ENCODE measurements around the gene LRP5. TPM values are rescaled to one million over a fixed set of nuclear protein-coding genes. Genes with fewer than 3 reads are reported as not detected.

LRP5 gene
- total RNA-seq, 1 experiment from 2014 or later, result 129 TPM

DNA sequence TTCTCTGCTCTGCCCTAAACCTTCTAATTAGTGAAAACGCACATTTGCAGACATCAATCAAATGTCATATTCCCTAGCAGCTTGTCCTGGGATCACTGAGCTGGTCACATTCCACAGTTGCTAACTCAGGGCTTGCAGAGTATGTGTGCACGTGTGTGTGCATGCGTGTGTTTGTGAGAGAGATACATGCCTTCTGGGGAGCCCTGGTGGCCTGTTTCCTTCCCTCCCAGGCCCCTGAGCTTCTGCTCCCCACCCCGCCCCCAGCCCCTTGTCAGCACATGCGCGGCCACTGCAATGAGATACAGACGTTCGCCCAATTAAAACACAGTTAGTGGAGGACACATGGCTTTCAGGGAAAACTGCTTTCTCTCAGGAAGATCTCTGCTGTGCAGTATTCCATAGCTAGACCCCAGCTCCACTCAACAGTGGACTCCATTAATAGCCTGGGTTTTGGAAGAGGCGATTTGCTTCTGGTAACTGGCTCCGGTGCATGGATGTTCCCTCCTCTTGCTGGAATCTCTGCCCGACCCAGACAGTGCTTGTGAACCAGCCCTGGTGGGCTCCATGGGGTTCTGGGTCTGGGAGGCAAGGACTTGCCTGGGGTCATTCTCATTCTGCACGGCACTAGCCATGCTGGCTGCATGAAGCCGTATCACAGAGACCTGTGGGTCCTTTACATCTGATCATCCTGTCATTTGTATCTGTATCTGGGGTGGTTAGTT, 17.7 kb downstream of the LRP5 start:
- intact Hi-C loops (cut with micrococcal nuclease; ENCODE audit: unreplicated experiment), result no loop called here
- POLR2A ChIA-PET (ENCODE audit: unreplicated experiment), result no interaction called here

DNA sequence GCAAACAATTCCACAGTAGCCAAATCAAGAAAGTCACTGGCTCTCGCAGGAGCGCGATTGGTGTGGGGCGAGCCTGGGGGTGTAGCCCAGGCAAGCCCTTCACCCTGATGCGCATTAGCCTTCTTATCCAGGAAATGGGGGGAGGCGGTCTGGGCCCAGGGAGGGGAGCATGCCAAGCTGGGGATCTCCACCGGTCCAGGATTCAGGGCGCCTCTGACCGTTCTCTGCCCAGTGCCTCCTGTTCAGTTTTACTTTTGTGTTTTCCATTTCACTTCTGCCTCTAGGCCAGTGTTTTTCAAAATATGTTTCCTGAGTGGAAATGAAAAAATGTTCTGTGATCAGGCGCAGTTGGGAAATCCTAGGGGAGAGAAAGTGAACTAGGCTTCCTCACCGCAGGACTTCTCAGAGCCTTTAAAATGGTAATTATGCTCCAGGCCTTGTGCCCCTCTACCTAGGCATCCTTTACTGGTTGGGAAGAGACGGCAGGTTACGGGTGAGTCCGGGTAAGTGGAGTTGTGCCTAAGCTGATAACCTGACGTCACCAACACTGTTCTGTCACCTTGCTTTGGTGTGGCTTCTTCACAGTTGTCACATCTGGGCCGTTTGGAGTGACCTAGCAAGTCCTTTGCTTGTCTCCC, 18.4 kb downstream of the LRP5 start:
- intact Hi-C loops (cut with micrococcal nuclease; ENCODE audit: unreplicated experiment), result no loop called here
- peaks cover 73% of the 10 kb centered on the region for H3K79me2 ChIP-seq (ENCODE audit: low read depth)
- H4K20me1 ChIP-seq (ENCODE audit: insufficient read depth), result peaks cover 37% of the 10 kb centered on the region

More for the DNA sequence above, 17.7 kb downstream of the LRP5 start:
- no TSS peak for BruUV-seq (replicated peaks)
- Histone ChIP-seq H2AFZ (no peak overlapping the region), H3K79me2 (ENCODE audit: low read depth) (peaks cover 71% of the 10 kb centered on the region), H3K4me1 (replicated peaks; ENCODE audit: insufficient read depth) (peaks cover 12% of the 10 kb centered on the region), H4K20me1 (ENCODE audit: insufficient read depth) (peaks cover 43% of the 10 kb centered on the region), H3K27me3 (ENCODE audit: insufficient read depth, low read depth) (no peaks in the 10 kb centered on the region), H3K27ac (no peak overlapping the region), H3K4me2 (no peak overlapping the region), H3F3A (ENCODE audit: insufficient read depth, low read depth) (0 out of 2 replicates have a peak, but pooled peaks cover 4% of the 10 kb centered on the region), H3K9me3 (ENCODE audit: insufficient read depth, low read depth) (no peaks in the 10 kb centered on the region), H3K9me2 (ENCODE audit: insufficient read depth) (no peaks in the 10 kb centered on the region), H3K36me3 (ENCODE audit: low read depth) (0 out of 2 replicates have a peak, but pooled peaks cover 4% of the 10 kb centered on the region), H3K4me3 (no peak overlapping the region)
- CTCF ChIA-PET, result no interaction called here
- no peak for TF ChIP-seq EZH2 (IDR thresholded peaks at IDR 0.05; ENCODE audit: low read depth)
- DNase-seq, result no peak

DNA sequence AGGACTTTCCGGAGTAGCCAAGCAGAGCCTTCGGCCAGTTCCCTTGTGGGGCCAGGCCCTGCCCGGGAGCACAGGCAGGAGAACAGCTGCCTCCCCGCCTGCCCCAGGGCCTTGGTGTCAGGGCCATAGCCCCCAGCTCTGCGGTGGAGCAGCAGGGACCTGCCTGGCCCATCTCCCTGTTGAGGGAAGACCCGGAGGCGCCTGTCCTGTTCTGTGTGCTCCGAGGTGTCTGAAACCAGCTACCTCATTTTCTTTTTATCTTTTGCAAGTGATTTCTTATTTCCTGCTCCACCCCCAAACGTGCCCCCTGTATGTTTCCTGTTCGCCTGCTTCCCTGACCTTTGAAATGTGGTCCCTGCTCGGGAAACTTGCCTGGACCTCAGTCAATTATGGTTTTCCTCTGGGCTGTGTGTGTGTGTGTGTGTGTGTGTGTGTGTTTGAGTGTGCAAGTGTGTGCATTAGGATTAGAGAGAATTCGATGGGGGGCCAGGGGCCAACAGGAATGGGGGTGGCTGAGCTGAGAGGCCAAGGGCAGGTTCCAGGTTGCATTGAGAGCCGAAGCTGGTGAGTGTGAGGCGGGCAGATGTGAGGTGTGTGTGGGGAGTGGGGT, 19.1 kb downstream of the LRP5 start:
- Histone ChIP-seq H3K4me2 (no peak overlapping the region), H4K20me1 (ENCODE audit: insufficient read depth) (peaks cover 35% of the 10 kb centered on the region), H2AFZ (no peak overlapping the region), H3K9me3 (ENCODE audit: insufficient read depth, low read depth) (no peaks in the 10 kb centered on the region), H3K4me3 (no peak overlapping the region), H3K79me2 (ENCODE audit: low read depth) (peaks cover 72% of the 10 kb centered on the region), H3K27ac (no peak overlapping the region), H3K36me3 (ENCODE audit: low read depth) (0 out of 2 replicates have a peak, but pooled peaks cover 4% of the 10 kb centered on the region), H3K27me3 (ENCODE audit: insufficient read depth, low read depth) (no peaks in the 10 kb centered on the region), H3K4me1 (replicated peaks; ENCODE audit: insufficient read depth) (peaks cover 15% of the 10 kb centered on the region), H3F3A (ENCODE audit: insufficient read depth, low read depth) (peaks cover 5% of the 10 kb centered on the region; the same call in 1 of the 2 replicates), H3K9me2 (ENCODE audit: insufficient read depth) (no peaks in the 10 kb centered on the region)
- POLR2A ChIA-PET (ENCODE audit: unreplicated experiment), result interaction anchor here (0.6 to 0.7 kb wide), 2 partner anchors 28 to 251 kb away, joined by 3 to 5 read pairs; no protein-coding TSS in a partner anchor
- intact Hi-C loops (cut with micrococcal nuclease; ENCODE audit: unreplicated experiment), result no loop called here
- BruUV-seq (replicated peaks), result no TSS peak
- CTCF ChIA-PET, result no interaction called here
- TF ChIP-seq, protein P1, sequence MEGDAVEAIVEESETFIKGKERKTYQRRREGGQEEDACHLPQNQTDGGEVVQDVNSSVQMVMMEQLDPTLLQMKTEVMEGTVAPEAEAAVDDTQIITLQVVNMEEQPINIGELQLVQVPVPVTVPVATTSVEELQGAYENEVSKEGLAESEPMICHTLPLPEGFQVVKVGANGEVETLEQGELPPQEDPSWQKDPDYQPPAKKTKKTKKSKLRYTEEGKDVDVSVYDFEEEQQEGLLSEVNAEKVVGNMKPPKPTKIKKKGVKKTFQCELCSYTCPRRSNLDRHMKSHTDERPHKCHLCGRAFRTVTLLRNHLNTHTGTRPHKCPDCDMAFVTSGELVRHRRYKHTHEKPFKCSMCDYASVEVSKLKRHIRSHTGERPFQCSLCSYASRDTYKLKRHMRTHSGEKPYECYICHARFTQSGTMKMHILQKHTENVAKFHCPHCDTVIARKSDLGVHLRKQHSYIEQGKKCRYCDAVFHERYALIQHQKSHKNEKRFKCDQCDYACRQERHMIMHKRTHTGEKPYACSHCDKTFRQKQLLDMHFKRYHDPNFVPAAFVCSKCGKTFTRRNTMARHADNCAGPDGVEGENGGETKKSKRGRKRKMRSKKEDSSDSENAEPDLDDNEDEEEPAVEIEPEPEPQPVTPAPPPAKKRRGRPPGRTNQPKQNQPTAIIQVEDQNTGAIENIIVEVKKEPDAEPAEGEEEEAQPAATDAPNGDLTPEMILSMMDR (conservative IDR thresholded peaks at IDR 0.05), result no peak
- no peak for TF ChIP-seq EZH2 (IDR thresholded peaks at IDR 0.05; ENCODE audit: low read depth)
- DNase-seq, result no peak

More for the DNA sequence above, 18.4 kb downstream of the LRP5 start:
- Histone ChIP-seq H3F3A (ENCODE audit: insufficient read depth, low read depth) (0 out of 2 replicates have a peak, but pooled peaks cover 4% of the 10 kb centered on the region), H3K9me2 (ENCODE audit: insufficient read depth) (no peaks in the 10 kb centered on the region), H3K4me1 (replicated peaks; ENCODE audit: insufficient read depth) (peaks cover 15% of the 10 kb centered on the region), H3K27me3 (ENCODE audit: insufficient read depth, low read depth) (no peaks in the 10 kb centered on the region), H2AFZ (no peak overlapping the region), H3K9me3 (ENCODE audit: insufficient read depth, low read depth) (no peaks in the 10 kb centered on the region), H3K27ac (no peak overlapping the region), H3K36me3 (ENCODE audit: low read depth) (0 out of 2 replicates have a peak, but pooled peaks cover 4% of the 10 kb centered on the region), H3K4me2 (no peak overlapping the region), H3K4me3 (no peak overlapping the region)
- ChIA-PET CTCF (no interaction called here), POLR2A (ENCODE audit: unreplicated experiment) (no interaction called here)
- TF ChIP-seq EZH2 (IDR thresholded peaks at IDR 0.05; ENCODE audit: low read depth), result no peak
- TF ChIP-seq, protein P1 (conservative IDR thresholded peaks at IDR 0.05), result no peak
- DNase-seq, result no peak
- BruUV-seq (replicated peaks), result no TSS peak
